ENCODE data around the gene LRFN4. TPM values are rescaled to one million over a fixed set of nuclear protein-coding genes. Genes with fewer than 3 reads are reported as not detected.

Gene LRFN4
- total RNA-seq, 1 donor from 2014 or later: 37.9 TPM

DNA sequence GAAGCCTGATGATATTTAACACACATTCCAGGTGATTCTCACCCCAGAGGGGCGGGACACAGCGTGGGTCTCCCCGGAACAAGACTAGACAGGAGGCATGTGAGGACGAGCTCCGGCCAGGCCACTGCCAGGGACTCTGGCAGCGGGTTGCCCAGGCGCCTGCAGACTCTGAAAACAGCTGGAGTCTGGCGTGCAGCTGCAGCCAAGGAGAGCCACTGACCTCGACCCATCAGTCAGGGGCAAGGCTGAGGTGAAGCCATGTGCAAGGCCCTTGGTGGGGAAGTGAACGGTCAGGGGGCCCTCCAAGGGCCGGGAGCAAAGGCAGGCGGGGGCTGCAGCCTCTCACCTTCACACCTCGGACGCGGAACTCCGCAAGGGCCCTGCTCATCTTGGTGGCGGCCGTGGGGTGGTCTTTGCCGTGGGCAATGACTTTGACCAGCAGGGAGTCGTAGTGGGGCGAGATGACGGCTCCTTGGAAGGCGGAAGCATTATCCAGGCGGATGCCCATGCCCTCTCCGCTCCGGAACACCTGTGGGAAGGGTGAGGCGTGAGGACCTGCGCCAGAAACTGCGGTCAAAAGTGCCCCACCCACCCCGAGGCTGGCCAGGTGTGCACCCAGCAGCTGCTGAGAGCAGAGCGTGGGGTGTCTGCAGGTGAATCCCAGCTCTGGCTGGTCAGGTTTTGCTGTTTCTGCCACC is 6.7 kb downstream of the LRFN4 start:
- DNase-seq (ENCODE audit: low read depth): no peak
- TF ChIP-seq, protein P1, sequence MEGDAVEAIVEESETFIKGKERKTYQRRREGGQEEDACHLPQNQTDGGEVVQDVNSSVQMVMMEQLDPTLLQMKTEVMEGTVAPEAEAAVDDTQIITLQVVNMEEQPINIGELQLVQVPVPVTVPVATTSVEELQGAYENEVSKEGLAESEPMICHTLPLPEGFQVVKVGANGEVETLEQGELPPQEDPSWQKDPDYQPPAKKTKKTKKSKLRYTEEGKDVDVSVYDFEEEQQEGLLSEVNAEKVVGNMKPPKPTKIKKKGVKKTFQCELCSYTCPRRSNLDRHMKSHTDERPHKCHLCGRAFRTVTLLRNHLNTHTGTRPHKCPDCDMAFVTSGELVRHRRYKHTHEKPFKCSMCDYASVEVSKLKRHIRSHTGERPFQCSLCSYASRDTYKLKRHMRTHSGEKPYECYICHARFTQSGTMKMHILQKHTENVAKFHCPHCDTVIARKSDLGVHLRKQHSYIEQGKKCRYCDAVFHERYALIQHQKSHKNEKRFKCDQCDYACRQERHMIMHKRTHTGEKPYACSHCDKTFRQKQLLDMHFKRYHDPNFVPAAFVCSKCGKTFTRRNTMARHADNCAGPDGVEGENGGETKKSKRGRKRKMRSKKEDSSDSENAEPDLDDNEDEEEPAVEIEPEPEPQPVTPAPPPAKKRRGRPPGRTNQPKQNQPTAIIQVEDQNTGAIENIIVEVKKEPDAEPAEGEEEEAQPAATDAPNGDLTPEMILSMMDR (conservative IDR thresholded peaks at IDR 0.05; ENCODE audit: low read depth, low read length): no peak
- no peak overlapping the region for H3K4me3 ChIP-seq (ENCODE audit: low read depth, low read length)

DNA sequence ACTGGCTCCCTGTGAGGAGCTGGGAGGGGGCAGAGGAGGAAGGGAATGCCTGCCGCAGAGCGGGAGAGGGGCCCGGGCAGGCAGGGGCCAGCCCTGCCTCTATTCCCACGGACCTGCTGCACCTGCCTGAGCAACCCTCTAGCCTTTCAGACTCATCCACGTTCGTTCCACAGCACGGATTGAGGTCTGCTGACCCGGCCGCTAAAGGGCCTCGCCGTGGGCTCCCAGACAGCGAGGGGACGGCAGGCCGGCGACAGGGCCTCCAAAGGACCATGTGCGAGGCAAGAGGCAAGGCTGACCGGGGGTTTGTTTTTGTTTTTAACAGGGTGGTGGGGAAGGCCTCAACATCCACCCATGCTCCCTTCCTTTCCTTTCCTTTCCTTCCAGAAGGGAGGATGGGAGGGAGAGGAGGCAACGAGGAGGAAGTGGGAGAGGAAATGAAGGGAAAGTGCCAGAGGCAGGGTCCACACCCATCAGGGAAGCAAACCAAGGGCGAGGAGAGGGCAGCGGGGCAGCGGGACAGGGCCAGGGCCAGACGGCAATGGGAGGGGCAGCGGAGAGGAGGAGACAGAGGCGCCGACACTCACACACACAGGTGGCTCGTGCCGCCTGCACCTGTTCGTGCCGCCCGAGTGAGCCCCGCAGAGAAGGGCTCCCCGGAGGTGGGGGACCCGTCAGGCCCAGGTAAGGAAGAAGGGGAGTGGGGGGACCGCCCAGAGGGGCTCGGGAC is 7.5 kb downstream of the LRFN4 start:
- DNase-seq (ENCODE audit: low read depth): no peak
- TF ChIP-seq, protein P1 (conservative IDR thresholded peaks at IDR 0.05; ENCODE audit: low read depth, low read length): no peak
- H3K4me3 ChIP-seq (ENCODE audit: low read depth, low read length): no peak overlapping the region

DNA sequence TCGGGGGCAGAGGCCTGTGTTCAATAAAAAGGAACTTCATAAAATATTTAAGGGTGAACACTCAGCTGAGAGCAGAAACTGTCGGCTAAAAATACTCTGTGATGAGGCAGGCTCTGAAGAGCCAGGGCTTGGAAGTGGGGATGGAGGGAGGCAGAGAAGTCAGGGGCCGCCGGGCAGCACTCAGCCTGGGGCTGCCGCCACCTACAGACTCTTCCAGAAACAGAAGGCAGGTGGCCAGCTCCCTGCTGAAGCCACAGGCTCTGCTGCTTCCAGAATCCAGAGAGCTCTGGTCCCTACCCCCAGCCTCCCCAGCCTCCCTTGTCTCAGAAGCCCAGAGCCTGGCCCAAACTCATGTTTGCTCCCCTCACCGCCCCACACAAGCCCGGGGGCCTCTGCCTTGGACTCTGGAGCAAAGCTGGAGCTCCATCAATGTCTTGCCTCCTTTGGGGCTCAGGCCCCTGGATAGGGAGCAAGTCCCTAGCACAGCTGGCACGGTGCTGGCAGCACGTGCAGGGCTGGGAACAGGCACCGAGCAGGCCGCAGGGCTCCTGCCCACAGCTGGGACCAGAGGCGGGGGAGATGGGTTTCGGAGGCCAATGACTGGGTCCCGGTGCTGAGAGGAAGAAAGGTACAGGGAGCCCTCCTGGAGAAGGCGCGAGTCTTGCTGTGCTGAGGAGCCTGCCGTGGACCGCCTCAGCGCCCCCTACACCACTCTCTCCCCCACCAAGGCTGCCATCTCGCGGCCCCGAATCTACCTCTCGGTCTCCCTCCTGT is 8.2 kb downstream of the LRFN4 start:
- no peak overlapping the region for H3K4me3 ChIP-seq (ENCODE audit: low read depth, low read length)
- TF ChIP-seq, protein P1 (conservative IDR thresholded peaks at IDR 0.05; ENCODE audit: low read depth, low read length): no peak
- DNase-seq (ENCODE audit: low read depth): no peak

DNA sequence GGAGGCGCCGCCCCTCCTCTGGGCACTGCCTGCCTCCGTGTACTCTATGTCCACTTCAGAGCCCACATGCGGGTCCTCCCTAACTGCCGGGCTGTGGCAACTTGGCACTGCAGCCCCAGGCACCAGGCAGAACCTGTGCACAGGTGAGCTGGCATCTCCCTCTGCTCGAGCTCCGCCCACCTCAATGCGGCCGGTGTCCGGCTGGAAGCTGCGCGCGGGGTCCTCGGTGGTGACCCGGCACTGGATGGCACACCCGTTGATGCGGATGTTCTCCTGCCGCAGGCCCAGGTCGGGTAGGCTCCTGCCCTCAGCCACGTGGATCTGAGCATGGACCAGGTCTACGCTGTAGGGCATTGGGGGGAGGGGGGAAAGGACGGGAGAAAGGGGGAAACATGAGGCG is 9.1 kb downstream of the LRFN4 start:
- no peak overlapping the region for H3K4me3 ChIP-seq (ENCODE audit: low read depth, low read length)
- DNase-seq (ENCODE audit: low read depth): no peak
- TF ChIP-seq, protein P1 (conservative IDR thresholded peaks at IDR 0.05; ENCODE audit: low read depth, low read length): no peak

DNA sequence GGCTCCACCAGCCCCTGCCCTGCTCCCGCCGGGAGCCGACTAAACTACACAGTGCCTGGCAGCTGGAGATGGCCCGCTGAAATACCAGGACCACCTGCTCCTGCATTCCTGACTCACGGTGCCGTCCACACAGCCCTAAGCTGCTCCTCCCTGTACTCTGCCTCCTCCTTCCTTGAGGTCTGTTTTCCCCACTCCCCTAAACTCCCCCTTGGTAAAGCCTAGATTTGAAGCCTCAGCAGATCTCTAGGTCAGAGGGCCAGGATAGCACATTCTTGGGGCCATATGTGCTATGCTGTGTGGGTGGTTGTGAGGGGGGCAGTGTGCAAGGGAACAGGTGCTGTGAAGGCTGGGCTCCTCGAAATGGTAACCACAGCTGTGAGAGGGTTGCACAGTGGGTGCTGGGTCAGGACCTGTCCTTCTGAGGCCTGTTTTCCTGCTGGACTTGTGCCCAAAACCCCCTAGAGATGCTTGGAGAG is 9.7 kb downstream of the LRFN4 start:
- TF ChIP-seq, protein P1 (conservative IDR thresholded peaks at IDR 0.05; ENCODE audit: low read depth, low read length): no peak
- H3K4me3 ChIP-seq (ENCODE audit: low read depth, low read length): no peak overlapping the region
- DNase-seq (ENCODE audit: low read depth): no peak

DNA sequence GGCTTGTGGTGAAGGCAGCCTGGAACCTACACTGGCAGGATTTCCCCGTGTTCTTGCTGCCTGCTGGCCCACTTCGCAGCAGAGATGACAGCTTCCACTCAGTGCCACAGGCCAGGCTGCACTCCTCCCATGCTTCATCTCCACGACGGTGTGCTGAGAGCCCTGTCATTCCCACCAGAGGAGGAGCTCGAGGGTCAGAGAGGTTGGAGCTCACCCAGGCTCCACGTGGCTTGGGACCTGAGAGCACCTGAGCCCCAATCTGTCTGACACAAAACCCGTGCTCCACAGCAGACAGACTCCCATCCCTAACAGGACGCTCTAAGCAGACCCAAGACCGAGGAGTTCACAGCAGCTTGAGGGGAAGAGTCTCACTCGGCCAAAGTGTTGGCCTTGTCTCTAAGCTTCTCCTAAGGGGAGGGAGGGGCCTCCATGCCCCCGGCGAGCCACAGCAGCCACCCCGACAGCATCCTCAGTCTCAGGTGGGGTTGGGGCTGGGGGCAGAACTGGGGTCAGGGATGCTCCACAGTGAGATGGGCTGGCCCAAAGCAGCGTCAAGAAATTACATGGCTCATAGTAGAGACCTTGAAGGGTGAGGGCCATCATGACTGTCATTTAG is 10.7 kb downstream of the LRFN4 start:
- TF ChIP-seq, protein P1 (conservative IDR thresholded peaks at IDR 0.05; ENCODE audit: low read depth, low read length): peak; percentile 13
- no peak overlapping the region for H3K4me3 ChIP-seq (ENCODE audit: low read depth, low read length)
- DNase-seq (ENCODE audit: low read depth): no peak
